Stimulated activated naive CD4-positive, alpha-beta T cell (primary cell): Measurements from ENCODE around the gene ICAM1.

Source experiments
- DNase-seq, 6 experiments: peaks; one replicate each; lab custom pipeline; 2025; lab: John Stamatoyannopoulos, UW

ICAM1 gene

GRCh38 chr19:10243606-10244005, 27.3 kb upstream of the ICAM1 start:
- DNase-seq: no peak

- DNase-seq: no peak
Measured at GRCh38 chr19:10245189-10245939, 25.6 kb upstream of the ICAM1 start.

GRCh38 chr19:10246511-10246910, 24.4 kb upstream of the ICAM1 start:
- no peak for DNase-seq

GRCh38 chr19:10251792-10252694, 18.9 kb upstream of the ICAM1 start, which contains the start of gene MRPL4:
Gene MRPL4 (plus strand): TSS chr19:10252214. CDS start chr19:10252254, 40 bp downstream.
- peak; percentile 92 to 99 (median 96) for DNase-seq

- DNase-seq: no peak
Measured at GRCh38 chr19:10252707-10253106, 18.2 kb upstream of the ICAM1 start.

GRCh38 chr19:10254244-10254643, 16.7 kb upstream of the ICAM1 start:
- no peak for DNase-seq

- DNase-seq: no peak
Measured at GRCh38 chr19:10255358-10255757, 15.6 kb upstream of the ICAM1 start.

GRCh38 chr19:10256551-10256950, 14.4 kb upstream of the ICAM1 start:
- DNase-seq: no peak

GRCh38 chr19:10256970-10257615, 13.8 kb upstream of the ICAM1 start:
- DNase-seq: no peak

- DNase-seq: no peak
Measured at GRCh38 chr19:10258080-10258710, 12.7 kb upstream of the ICAM1 start.

- peak; percentile 66 to 87 (median 82) for DNase-seq
Measured at GRCh38 chr19:10259162-10259905, 11.6 kb upstream of the ICAM1 start.

- DNase-seq: no peak
Measured at GRCh38 chr19:10260141-10260584, 10.8 kb upstream of the ICAM1 start.

- no peak for DNase-seq
Measured at GRCh38 chr19:10262771-10263170, 8.1 kb upstream of the ICAM1 start.

- DNase-seq: no peak
Measured at GRCh38 chr19:10266706-10267105, 4.2 kb upstream of the ICAM1 start.

- no peak for DNase-seq
Measured at GRCh38 chr19:10268071-10268470, 2.8 kb upstream of the ICAM1 start.

- DNase-seq: peak; percentile 68 to 89 (median 81)
Measured at GRCh38 chr19:10269333-10270179, 1.4 kb upstream of the ICAM1 start.

- DNase-seq: peak in 2 of 6 experiments; percentile 28 to 49
Measured at GRCh38 chr19:10270180-10270615, 722 bp upstream of the ICAM1 start.

- DNase-seq: peak in 2 of 6 experiments; percentile 34 to 36
Measured at GRCh38 chr19:10271543-10272086, 695 bp downstream of the ICAM1 start.

GRCh38 chr19:10274589-10274988, 3.7 kb downstream of the ICAM1 start:
- no peak for DNase-seq
